Endometrial microvascular endothelial cells (primary cell): Measurements from ENCODE around the gene TRIP6. TPM values are rescaled to one million over a fixed set of nuclear protein-coding genes. Genes with fewer than 3 reads are reported as not detected.

Source experiments
- in situ Hi-C: cut with HindIII; loops from 2 replicates; pipeline ENCODE4 v1.10.0; 2017; ENCODE audit warnings: low sequenced_read_pairs, low pct_unique_long_range_greater_than_20kb; ENCODE audit errors: inconsistent ontology term
- total RNA-seq: library from RNA; depleted of rRNA; stranded (reverse); fragments of >200 nt; gene quantifications from one replicate; pipeline ENCODE4 v1.2.3, GENCODE V29; 2015; ENCODE audit errors: inconsistent ontology term

Gene TRIP6
- 108 TPM for total RNA-seq

GRCh38 chr7:100867040-100867775, at the start of gene TRIP6:
Gene TRIP6, plus strand, starts transcription at chr7:100867387. Its CDS starts 111 bp downstream, at chr7:100867498.
- in situ Hi-C loops = no loop called here

DNA sequence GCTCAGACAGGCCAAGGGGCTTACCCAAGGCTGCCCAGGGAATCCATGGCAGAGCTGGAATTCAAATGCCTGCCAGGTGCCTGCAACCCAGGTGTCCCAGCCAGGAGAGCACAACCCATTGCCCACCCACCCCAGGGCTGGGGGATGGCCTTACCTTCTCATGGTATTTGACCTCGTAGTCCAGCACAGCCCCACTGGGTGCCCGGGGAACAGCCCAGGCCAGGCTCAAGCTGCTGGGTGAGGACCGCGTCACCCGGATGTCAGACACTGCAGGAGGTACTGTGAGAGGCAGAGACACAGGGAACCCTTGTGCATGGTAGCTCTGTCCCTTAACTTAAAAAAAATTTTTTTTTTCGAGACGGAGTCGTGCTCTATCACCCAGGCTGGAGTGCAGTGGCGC, 48.8 kb upstream of the TRIP6 start:
- in situ Hi-C loops = no loop called here

DNA sequence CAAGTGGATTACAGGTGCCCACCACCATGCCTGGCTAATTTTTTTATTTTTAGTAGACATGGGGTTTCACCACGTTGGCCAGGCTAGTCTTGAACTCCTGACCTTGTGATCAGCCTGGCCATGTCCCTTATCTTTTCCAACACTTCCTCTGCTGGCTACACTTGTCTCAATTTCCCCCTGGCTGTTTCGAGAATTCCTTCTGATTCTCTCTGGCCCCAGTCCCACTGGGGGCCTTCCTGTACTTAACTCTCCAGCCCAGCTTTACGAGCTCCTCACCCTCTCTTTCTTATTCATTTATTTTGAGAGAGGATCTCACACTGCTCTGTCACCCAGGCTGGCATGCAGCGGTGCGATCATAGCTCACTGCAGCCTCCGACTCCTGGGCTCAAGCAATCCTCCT, 48.4 kb upstream of the TRIP6 start:
- in situ Hi-C loops = no loop called here

GRCh38 chr7:100819586-100819985, 47.6 kb upstream of the TRIP6 start:
- in situ Hi-C loops = no loop called here

DNA sequence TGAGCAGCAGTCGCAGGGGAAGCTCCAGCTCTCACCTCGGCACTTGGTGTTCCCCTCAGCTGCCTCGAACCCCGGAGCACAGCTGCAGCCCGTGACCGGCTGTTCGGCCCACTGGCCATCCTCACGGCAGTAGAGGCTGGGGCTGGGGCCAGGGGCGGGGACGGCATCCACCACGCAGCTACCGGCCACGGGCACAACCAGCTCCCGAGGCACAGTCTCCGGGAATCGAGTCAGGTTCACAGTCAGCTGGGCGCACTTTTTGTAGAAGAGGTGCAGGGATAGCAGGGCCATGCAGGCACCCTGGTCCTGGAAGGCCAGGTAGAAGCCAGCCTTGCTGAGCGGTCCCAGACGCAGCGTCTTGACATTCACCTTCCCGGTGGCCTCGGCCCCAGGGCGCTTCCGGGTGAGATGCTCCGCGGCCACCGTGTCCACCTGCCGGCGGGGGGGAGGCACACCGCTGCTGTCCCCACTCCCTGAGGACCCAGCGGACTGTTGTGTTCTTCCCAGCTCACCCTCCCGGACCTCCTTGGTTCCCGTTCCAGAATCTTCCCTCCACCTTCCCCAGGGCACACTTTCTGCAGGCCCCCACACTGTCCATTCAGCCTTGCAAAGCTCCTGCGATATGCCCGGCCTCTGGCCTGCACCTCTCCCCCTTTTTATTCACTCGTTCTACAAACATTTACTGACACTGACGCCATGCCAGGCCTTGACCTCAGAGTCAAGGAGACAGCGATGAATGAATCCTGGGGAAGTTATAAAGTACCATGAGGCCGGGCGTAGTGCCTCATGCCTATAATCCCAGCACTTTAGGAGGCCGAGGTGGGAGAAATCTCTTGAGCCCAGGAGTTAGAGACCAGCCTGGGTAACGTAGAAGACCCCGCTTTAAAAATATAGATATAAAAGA, 44.7 kb upstream of the TRIP6 start:
- in situ Hi-C loops = no loop called here

GRCh38 chr7:100823140-100823525, 44.1 kb upstream of the TRIP6 start:
- in situ Hi-C loops = no loop called here

- in situ Hi-C loops = no loop called here
These were observed 43.7 kb upstream of the TRIP6 start for GRCh38 chr7:100823534-100823933.

DNA sequence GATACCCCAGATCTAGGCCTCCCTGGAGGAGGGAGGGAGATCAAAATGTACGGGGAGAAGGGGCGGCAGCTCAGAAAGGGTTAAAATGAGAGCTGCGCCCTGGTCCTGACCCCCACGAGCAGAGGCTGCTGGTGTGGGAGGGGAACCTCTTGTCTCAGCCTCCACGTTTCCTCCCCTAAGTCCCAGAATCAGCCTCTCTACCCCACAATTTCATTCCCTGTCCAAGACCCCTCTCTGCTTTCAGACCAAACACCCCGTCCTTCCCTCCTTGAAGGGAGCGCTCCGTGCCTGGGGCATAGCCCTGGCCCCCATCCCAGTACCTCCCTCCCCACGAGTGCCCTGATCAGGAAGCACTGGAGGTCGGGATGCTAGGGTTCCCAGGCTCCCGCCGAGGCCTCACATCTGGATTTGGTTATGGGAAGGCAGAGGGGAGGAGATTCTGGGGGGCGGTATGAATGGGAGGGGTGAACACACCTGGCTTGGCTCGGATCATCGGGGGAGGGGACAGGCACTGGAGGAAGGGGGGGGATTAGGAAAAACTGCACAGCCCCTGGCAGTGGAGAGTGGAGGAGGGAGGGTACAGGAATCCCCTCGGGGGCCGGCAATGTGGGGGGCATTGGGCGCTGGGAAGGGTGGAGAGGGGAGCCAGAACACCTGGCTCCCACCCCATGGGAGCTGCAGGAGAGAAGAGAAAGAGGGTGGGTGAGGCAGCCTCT, 42.5 kb upstream of the TRIP6 start:
- in situ Hi-C loops = no loop called here

DNA sequence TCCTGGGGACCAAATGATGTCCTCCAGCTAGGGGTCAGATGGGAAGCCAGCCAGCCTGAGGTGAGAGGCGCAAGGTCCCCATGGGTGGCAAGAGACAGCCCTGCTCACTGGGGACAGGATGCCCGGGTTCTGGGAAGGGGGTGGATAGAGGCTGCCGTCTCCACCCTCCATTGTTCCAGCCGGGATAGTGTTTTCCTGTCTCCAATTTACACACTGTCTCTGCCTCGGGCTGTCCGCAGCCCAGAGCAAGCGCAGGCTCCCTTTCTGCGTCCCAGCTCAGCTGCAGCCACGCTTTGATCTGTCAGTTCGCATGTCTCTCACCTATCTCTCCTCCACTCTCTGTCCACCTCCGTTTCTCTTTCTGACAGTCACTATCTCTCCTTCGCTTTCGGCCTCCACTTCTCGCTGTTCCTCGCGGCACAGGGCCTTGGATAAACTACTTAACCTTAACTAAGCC, 41.9 kb upstream of the TRIP6 start:
- in situ Hi-C loops = no loop called here

- in situ Hi-C loops = no loop called here
These were observed 41.3 kb upstream of the TRIP6 start for GRCh38 chr7:100825751-100826513.

- in situ Hi-C loops = no loop called here
These were observed 40.5 kb upstream of the TRIP6 start for GRCh38 chr7:100826514-100827329.

DNA sequence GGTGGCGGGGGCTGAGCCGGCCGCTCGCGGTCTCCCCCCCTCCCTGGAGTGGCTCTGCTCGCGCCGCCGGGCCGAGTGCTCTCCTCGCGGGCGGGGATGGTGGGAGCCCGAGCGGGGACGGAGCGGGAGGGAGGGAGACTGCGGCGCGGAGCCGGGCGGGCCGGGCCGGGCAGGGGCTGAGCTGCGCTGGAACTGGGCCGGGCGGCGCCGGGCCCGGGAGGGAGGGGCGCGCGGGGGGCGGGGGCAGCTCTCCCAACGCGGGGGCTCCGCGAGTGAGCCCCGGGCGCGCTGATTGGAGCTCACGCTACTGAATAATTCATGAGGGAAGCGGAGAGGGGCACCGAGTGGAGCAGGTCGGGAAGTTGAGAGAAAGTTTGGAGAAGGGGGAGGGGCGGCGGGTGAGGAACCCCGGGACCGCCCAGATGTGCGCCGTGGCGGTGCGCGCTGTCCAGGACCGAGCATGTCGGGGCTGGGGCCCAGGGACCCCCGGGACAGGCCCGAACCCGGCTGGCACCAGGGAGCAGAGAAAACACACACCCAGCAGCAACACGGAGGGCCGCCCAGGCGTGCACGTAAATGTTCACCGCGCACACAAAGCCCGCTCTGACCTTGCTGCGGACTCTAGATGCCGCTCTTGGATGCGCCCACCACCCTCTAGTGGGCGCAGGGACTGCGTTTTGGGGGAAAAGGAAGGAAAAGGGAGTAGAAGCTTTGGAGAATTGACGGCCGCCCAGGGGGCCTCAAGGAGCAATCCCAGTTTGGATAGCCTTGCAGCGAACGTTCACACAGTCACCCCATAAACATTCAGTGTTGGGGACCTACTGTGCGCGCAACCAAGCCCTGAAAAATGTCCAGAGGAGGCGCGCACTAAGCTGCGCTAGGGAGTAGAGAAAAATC, 39.6 kb upstream of the TRIP6 start, which contains the start of gene EPHB4:
EPHB4 (minus strand) TSS at position 194 of the 897 bp plus-strand sequence. CDS start 493 bp downstream, outside the sequence.
- in situ Hi-C loops = no loop called here

DNA sequence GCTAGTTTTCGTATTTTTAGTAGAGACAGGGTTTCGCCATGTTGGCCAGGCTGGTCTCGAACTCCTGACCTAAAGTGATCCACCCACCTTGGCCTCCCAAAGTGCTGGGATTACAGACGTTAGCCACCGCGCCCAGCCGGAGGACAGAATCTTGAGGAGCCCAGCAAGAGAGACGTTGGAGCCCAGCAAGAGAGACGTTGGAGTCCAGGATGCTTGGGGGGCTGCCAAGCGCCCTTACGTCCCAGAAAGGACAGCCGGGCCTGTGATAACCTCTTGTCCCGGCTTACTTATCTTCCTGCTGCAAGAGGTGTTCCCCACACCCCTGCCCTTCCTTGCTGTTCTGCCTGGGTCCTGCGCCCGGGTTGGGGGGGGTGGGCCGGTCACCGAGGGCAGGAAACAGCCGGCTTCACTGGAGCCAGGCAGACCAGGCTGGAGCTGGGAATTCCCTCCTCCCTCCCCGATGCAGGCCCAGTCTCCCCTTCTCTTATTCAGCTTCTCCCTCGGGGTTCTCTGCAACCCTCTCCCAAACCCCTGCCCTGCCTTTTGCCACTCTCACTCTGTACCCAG, 38.0 kb upstream of the TRIP6 start:
- in situ Hi-C loops = no loop called here

- in situ Hi-C loops = no loop called here
These were observed 36.8 kb upstream of the TRIP6 start for GRCh38 chr7:100830396-100830795.

DNA sequence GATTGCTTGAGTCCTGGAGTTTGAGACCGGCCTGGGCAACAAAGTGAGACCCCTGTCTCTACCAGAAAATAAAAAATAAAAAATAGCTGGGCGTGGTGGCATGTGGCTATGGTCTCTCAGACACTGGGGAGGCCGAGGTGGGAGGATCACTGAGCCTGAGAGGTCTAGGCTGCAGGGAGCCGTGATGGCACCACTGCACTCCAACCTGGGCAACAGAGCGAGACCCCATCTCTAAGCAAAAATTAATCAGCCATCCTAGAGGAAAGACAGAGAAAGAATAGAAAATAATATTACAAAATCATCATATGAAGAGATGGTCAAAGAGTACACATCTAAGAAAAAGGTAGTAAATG, 34.9 kb upstream of the TRIP6 start:
- in situ Hi-C loops = no loop called here

GRCh38 chr7:100835903-100836811, 31.0 kb upstream of the TRIP6 start:
- in situ Hi-C loops = no loop called here
